Activated CD4-positive, alpha-beta memory T cell treated with anti-CD3 and anti-CD28 coated beads for 36 hours (primary cell): ENCODE data around the gene RNF25. TPM values are rescaled to one million over a fixed set of nuclear protein-coding genes. Genes with fewer than 3 reads are reported as not detected.

ENCODE experiments used
- CTCF ChIA-PET: fragments of 350-600 bp; sonication (Branson Sonifier 250); formaldehyde crosslinking; loops from one replicate; lab custom pipeline; 2021; ENCODE audit warnings: antibody characterized with exemption, inconsistent platforms; lab: Charles Lee
- POLR2A ChIA-PET: fragments of 350-600 bp; sonication (Branson Sonifier 250); formaldehyde crosslinking; loops from one replicate; lab custom pipeline; 2021; ENCODE audit warnings: antibody characterized with exemption; lab: Charles Lee
- DNase-seq: peaks from one replicate; pipeline ENCODE4 v3.0.0-alpha.2; 2020
- H3K27ac Mint-ChIP-seq: one replicate; pipeline ENCODE4 v1.8.0; 2021; ENCODE audit warnings: mixed read lengths
- H3K27me3 Mint-ChIP-seq: one replicate; pipeline ENCODE4 v1.8.0; 2021; ENCODE audit warnings: mixed read lengths
- H3K36me3 Mint-ChIP-seq: one replicate; pipeline ENCODE4 v1.8.0; 2021; ENCODE audit warnings: mixed read lengths
- H3K4me1 Mint-ChIP-seq: one replicate; pipeline ENCODE4 v1.8.0; 2021; ENCODE audit warnings: low read depth, mixed read lengths
- H3K4me3 Mint-ChIP-seq: one replicate; pipeline ENCODE4 v1.8.0; 2021; ENCODE audit warnings: mild to moderate bottlenecking, mixed read lengths
- H3K9me3 Mint-ChIP-seq: one replicate; pipeline ENCODE4 v1.8.0; 2021; ENCODE audit warnings: mixed read lengths
- intact Hi-C: fragments of 100-400 bp; cut with micrococcal nuclease; formaldehyde crosslinking; loops from one replicate; pipeline ENCODE4 v1.15.1; 2023
- total RNA-seq, 2 experiments: library from RNA; stranded (reverse); gene quantifications; one replicate each; pipeline ENCODE4 v1.2.3, GENCODE V29; 2021

Gene RNF25
- total RNA-seq, 2 experiments from 2014 or later: 15.2 to 15.6 TPM

GRCh38 chr2:218622606-218623365 is 49.0 kb downstream of the RNF25 start:
- ChIA-PET POLR2A (no interaction called here), CTCF (no interaction called here)
- Mint-ChIP-seq H3K36me3 (no peaks in the 10 kb centered on the region), H3K27me3 (no peaks in the 10 kb centered on the region), H3K9me3 (no peaks in the 10 kb centered on the region), H3K4me3 (no peak overlapping the region), H3K4me1 (no peaks in the 10 kb centered on the region), H3K27ac (no peak overlapping the region)
- intact Hi-C loops: no loop called here
- DNase-seq: no peak

- Mint-ChIP-seq H3K27ac (no peak overlapping the region), H3K9me3 (no peaks in the 10 kb centered on the region), H3K36me3 (no peaks in the 10 kb centered on the region), H3K4me3 (no peak overlapping the region), H3K27me3 (no peaks in the 10 kb centered on the region), H3K4me1 (no peaks in the 10 kb centered on the region)
- ChIA-PET CTCF (no interaction called here), POLR2A (no interaction called here)
- no peak for DNase-seq
- intact Hi-C loops: no loop called here
Measured at GRCh38 chr2:218621007-218621406, 50.8 kb downstream of the RNF25 start.

DNA sequence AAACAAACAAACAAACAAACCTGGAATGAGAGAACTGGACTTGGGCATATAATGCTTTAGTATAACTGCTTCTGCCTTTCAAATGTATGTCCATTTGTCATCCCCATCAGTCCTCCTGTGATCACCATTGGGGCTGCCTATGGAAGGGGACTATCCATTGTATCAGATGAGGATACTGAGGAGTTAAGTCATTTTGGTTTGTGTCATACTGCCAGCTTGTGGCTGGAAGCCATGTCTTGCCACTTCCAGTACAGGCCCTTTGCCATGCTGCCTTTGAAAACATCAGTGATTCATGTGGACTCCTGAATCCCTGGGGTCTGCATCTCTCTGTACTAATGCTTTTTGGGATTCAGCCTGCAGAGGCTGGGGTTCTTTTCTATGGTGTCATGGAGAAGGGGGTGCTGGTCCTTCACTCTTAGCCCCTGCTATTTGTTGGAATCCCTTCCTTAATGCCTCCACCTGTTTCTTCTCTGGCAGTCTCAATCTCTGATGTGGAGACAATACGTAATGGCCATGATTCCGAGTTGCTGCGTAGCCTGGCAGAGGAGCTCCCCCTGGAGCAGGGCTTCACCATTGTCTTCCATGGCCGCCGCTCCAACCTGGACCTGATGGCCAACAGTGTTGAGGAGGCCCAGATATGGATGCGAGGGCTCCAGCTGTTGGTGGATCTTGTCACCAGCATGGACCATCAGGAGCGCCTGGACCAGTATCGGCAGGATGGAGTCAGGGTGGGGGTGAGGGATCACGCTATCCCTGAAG is 53.5 kb downstream of the RNF25 start:
- POLR2A ChIA-PET: no interaction called here
- Mint-ChIP-seq H3K9me3 (no peaks in the 10 kb centered on the region), H3K27ac (no peak overlapping the region), H3K4me3 (no peak overlapping the region), H3K36me3 (no peaks in the 10 kb centered on the region), H3K27me3 (no peaks in the 10 kb centered on the region), H3K4me1 (no peaks in the 10 kb centered on the region)
- intact Hi-C loops: no loop called here
- CTCF ChIA-PET: no interaction called here
- no peak for DNase-seq

- Mint-ChIP-seq H3K27me3 (no peaks in the 10 kb centered on the region), H3K36me3 (no peaks in the 10 kb centered on the region), H3K9me3 (no peaks in the 10 kb centered on the region), H3K4me1 (no peaks in the 10 kb centered on the region), H3K4me3 (no peak overlapping the region), H3K27ac (no peak overlapping the region)
- intact Hi-C loops: no loop called here
- CTCF ChIA-PET: no interaction called here
- no peak for DNase-seq
- POLR2A ChIA-PET: interaction anchor here (1.3 kb wide), 1 partner anchor 42 kb away, joined by 6 read pairs; no protein-coding TSS in a partner anchor
Measured at GRCh38 chr2:218615868-218616315, 55.9 kb downstream of the RNF25 start.

Other genes with a start within 250 kb of the RNF25 start
- 10 to 100 TPM; 27.2 to 28.7 TPM for gene USP37, start 103.7 kb downstream of the RNF25 start, total RNA-seq
- 10 to 100 TPM; 84.7 to 87.3 TPM for gene CNOT9, start 103.2 kb downstream of the RNF25 start, total RNA-seq
- gene PLCD4, start 64.1 kb downstream of the RNF25 start, total RNA-seq: under 1 TPM; 0.51 to 0.78 TPM
- 10 to 100 TPM; 33.7 to 34.8 TPM for gene ZNF142, start 12.4 kb downstream of the RNF25 start, total RNA-seq
- gene BCS1L, start 12.3 kb downstream of the RNF25 start, total RNA-seq: 10 to 100 TPM; 57.1 to 64.5 TPM
- 10 to 100 TPM; 15.9 to 19.0 TPM for gene STK36, start 84 bp upstream of the RNF25 start, total RNA-seq
- 10 to 100 TPM; 30.1 to 32.1 TPM for gene TTLL4, start 38.8 kb upstream of the RNF25 start, total RNA-seq
- under 1 TPM in 1 of 2 experiments, not detected in 1; 0.10 TPM for gene CYP27A1, start 110.1 kb upstream of the RNF25 start, total RNA-seq
- not detected for gene PRKAG3, start 159.8 kb upstream of the RNF25 start, total RNA-seq
- gene WNT6, start 187.8 kb upstream of the RNF25 start, total RNA-seq: under 1 TPM; 0.31 to 0.40 TPM
- gene WNT10A, start 208.8 kb upstream of the RNF25 start, total RNA-seq: 1 to 10 TPM; 5.0 to 5.2 TPM